Smooth muscle cell of the brain vasculature (primary cell): ENCODE results near the gene TWSG1.
"Not testable (repeated sequence)": the region's sequence is repeated elsewhere in the genome, so short reads cannot be mapped to it uniquely, and the experiment has no call there.

Source experiments
- DNase-seq: peaks from one replicate; pipeline ENCODE4 v3.0.0-alpha.2; 2012; ENCODE audit warnings: low read depth, low spot score

Gene TWSG1

GRCh38 chr18:9387891-9388290, 53.3 kb downstream of the TWSG1 start:
- no peak for DNase-seq

GRCh38 chr18:9389706-9390105, 55.1 kb downstream of the TWSG1 start:
- no peak for DNase-seq

- no peak for DNase-seq
Observed at GRCh38 chr18:9392726-9393125, 58.2 kb downstream of the TWSG1 start.

- no peak for DNase-seq
Observed at GRCh38 chr18:9394046-9394445, 59.5 kb downstream of the TWSG1 start.

GRCh38 chr18:9400197-9400596, 65.6 kb downstream of the TWSG1 start:
- no peak for DNase-seq

GRCh38 chr18:9401176-9401575, 66.6 kb downstream of the TWSG1 start:
- DNase-seq = no peak

GRCh38 chr18:9402358-9403007, 67.9 kb downstream of the TWSG1 start:
- not testable (repeated sequence) for DNase-seq

- DNase-seq = no peak
Observed at GRCh38 chr18:9403795-9404564, 69.4 kb downstream of the TWSG1 start.

GRCh38 chr18:9404565-9405060, 70.0 kb downstream of the TWSG1 start:
- DNase-seq = no peak

- DNase-seq = no peak
Observed at GRCh38 chr18:9405130-9405529, 70.6 kb downstream of the TWSG1 start.

- no peak for DNase-seq
Observed at GRCh38 chr18:9405977-9406376, 71.4 kb downstream of the TWSG1 start.

GRCh38 chr18:9410515-9410914, 75.9 kb downstream of the TWSG1 start:
- no peak for DNase-seq

- peak; percentile 71 for DNase-seq
Observed at GRCh38 chr18:9413576-9413975, 79.0 kb downstream of the TWSG1 start.

- DNase-seq = no peak
Observed at GRCh38 chr18:9416563-9417072, 82.0 kb downstream of the TWSG1 start.

GRCh38 chr18:9417073-9417851, 82.7 kb downstream of the TWSG1 start:
- DNase-seq = no peak

- DNase-seq = no peak
Observed at GRCh38 chr18:9418047-9418690, 83.6 kb downstream of the TWSG1 start.

- no peak for DNase-seq
Observed at GRCh38 chr18:9419956-9420631, 85.5 kb downstream of the TWSG1 start.

GRCh38 chr18:9421096-9421900, 86.7 kb downstream of the TWSG1 start:
- DNase-seq = no peak

- DNase-seq = no peak
Observed at GRCh38 chr18:9421901-9422327, 87.3 kb downstream of the TWSG1 start.
